NCI-H748 (cell line): Measurements from ENCODE around the gene SLC16A7.
"Not testable (repeated sequence)": the region's sequence is repeated elsewhere in the genome, so short reads cannot be mapped to it uniquely, and the experiment has no call there.

ENCODE experiments used
- DNase-seq: peaks from one replicate; lab custom pipeline; 2025; ENCODE audit not compliant: unreplicated experiment; lab: John Stamatoyannopoulos, UW

SLC16A7 gene, protein sequence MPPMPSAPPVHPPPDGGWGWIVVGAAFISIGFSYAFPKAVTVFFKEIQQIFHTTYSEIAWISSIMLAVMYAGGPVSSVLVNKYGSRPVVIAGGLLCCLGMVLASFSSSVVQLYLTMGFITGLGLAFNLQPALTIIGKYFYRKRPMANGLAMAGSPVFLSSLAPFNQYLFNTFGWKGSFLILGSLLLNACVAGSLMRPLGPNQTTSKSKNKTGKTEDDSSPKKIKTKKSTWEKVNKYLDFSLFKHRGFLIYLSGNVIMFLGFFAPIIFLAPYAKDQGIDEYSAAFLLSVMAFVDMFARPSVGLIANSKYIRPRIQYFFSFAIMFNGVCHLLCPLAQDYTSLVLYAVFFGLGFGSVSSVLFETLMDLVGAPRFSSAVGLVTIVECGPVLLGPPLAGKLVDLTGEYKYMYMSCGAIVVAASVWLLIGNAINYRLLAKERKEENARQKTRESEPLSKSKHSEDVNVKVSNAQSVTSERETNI

DNA sequence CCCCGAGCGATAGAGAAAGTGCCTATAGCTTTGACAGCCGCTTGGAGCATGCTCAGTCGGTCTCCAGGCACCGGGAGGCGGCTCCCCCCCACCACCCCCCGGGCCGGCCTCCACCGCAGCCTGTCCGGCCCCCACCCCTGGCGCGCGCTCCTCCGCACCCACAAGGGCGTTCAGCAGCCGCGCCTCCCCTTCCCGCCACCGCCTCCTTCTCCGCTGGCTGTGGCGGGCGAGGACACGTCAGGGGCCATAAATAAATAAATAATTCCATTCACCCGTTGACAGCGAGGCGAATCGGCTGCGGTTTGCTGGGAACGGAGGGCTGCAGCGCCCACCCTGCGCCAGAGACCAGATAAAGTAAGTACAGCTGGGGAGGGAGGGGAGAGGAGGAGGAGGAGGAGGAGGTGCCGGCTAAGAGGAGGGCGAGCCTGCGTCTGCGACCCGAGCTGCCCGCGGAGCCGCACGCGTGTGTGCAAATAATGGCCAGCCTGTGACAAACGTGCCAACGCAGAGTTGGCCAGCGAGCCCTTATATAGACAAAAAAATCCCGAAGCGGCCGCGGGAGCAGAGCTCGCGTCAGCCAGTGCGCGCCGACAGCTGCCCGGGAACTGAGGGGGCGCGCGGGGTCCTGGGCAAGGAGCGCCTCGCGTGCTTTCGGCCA lies at the start of gene SLC16A7:
TSS of gene SLC16A7 (plus strand) at position 147 of the 658 bp plus-strand sequence. CDS start 108,773 bp downstream, outside the sequence.
- DNase-seq: peak; percentile 94

GRCh38 chr12:59548930-59549329 lies 46.9 kb upstream of the SLC16A7 start:
- DNase-seq: peak; percentile 49

GRCh38 chr12:59559696-59560095 lies 36.1 kb upstream of the SLC16A7 start:
- no peak for DNase-seq

- no peak for DNase-seq
Observed at GRCh38 chr12:59570145-59570544, 25.7 kb upstream of the SLC16A7 start.

GRCh38 chr12:59574406-59574805 lies 21.4 kb upstream of the SLC16A7 start:
- no peak for DNase-seq

DNA sequence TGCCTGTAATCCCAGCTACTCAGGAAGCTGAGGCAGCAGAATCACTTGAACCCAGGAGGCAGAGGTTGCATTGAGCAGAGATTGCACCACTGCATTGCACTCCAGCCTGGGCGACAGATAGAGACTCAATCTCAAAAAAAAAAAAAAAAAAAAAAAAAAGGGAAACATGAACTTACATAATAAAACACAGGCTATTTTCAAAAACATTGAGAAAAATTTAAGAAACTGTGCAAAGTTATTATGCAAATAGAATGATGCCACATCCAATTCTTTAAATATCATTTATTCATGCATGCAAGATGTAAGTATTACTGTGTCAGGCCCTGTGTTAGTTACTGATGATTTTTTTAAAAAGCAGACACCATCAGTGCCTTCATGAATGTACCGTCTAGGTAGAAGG lies 20.0 kb upstream of the SLC16A7 start:
- no peak for DNase-seq

- no peak for DNase-seq
Observed at GRCh38 chr12:59578254-59578653, 17.6 kb upstream of the SLC16A7 start.

GRCh38 chr12:59579631-59580030 lies 16.2 kb upstream of the SLC16A7 start:
- no peak for DNase-seq

DNA sequence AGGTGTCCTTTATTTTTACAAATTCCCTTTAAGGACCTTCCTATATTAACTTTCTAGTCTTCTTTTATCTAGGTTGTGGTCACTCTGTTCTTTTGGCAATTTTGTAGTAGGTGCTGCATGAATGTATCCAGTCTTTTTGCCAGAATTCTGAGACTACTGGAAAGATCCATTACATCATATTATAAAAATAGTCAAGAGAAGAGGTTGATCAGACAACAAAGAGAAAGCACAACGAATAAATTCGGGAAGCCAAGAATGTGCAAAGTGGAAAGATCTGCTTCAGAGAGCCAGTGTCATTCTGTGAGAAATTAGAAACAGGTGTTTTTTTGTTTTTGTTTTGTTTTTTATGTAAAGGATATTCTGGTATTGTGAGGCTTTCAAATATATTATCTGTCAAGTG lies 15.8 kb upstream of the SLC16A7 start:
- DNase-seq: no peak

DNA sequence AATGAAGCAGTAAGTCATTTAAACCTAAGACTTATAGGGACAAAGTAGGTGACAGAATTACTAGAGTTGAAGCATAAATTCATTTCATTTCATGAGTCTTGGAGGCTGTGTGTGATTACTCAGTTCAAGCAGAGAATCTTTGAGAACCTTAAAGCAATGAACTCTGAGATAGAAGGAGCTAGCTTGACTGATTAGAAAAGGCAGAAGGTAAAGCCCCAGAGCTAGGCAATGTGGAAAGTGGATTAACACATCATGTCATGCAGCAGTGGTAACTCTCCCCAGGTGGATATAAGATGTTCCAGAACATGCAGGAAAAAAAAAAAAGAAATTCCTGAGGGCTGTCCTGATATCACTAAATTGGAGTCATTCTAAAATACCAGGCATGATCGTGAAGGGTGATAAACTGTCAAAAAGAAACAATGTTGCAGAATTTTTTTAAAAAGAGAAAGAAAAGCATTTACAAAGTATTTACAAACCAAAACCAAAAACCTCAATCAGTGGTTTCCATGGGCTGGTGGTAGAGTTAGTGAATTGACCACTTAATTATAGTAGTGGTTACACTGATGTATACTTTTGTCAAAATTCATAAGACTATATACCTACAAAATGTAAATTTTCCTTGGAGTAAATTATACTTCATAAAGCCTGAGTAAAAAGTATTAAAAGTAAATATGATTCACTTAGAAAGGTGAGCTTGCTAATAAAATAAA lies 12.7 kb upstream of the SLC16A7 start:
- no peak for DNase-seq

- DNase-seq: no peak
Observed at GRCh38 chr12:59587710-59588109, 8.1 kb upstream of the SLC16A7 start.

GRCh38 chr12:59593761-59594160 lies 2.1 kb upstream of the SLC16A7 start:
- DNase-seq: no peak

GRCh38 chr12:59594943-59595500 lies 807 bp upstream of the SLC16A7 start:
- peak; percentile 35 for DNase-seq

DNA sequence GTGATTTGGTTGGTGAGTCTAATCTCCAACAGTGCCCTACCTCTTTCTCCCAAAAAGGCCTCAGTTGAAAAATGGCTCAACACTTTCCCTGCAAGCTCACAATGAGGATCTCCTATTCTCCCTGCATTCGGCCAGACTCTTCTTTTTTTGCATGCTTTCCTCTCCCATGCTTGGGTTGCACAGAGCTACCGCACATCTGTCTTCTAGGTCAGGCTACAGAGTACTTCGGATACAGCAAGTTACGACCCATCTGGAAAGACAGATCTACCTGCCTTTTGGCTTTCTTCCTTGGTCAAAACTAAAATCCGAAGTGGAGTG lies 305 bp upstream of the SLC16A7 start:
- no peak for DNase-seq

GRCh38 chr12:59597385-59597781 lies 1.6 kb downstream of the SLC16A7 start:
- DNase-seq: peak; percentile 66

- DNase-seq: no peak
Observed at GRCh38 chr12:59600171-59600570, 4.3 kb downstream of the SLC16A7 start.

GRCh38 chr12:59603754-59604153 lies 7.9 kb downstream of the SLC16A7 start:
- no peak for DNase-seq

DNA sequence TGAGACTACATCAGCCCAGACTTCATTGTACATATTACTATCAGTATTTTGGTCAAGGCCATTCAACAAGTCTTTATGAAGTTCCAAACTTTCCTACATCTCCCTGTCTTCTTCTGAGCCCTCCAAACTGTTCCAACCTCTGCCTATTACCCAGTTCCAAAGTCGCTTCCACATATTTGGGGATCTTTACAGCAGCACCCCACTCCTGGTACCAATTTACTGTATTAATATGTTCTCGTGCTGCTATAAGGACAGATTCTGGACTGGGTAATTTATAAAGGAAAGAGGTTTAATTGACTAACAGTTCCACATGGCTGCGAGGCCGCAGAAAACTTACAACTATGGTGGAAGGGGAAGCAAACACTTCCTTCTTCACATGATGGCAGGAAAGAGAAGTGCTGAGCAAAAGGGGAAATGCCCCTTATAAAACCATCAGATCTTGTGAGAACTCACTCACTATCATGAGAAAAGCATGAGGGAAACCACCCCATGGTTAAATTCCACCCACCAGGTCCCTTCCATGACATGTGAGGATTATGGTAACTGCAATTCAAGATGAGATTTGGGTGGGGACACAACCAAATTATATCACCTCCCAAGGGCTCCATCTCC lies 17.1 kb downstream of the SLC16A7 start:
- not testable (repeated sequence) for DNase-seq

GRCh38 chr12:59615392-59616165 lies 19.8 kb downstream of the SLC16A7 start:
- no peak for DNase-seq
